Ishikawa (cell line): ENCODE data around the gene LGR6.

Source experiments
- CEBPB ChIP-seq: IDR thresholded peaks from 2 replicates; pipeline ENCODE4 v1.6.1; 2012
- CREB1 ChIP-seq: IDR thresholded peaks from 2 replicates; pipeline ENCODE4 v1.6.1; 2012; ENCODE audit warnings: low read depth
- EGR1 ChIP-seq: IDR thresholded peaks from 2 replicates; pipeline ENCODE4 v1.6.1; 2012
- EP300 ChIP-seq: IDR thresholded peaks from 2 replicates; pipeline ENCODE4 v1.6.1; 2012; ENCODE audit warnings: borderline replicate concordance
- FOXM1 ChIP-seq: IDR thresholded peaks from 2 replicates; pipeline ENCODE4 v1.6.1; 2012; ENCODE audit warnings: low read depth, borderline replicate concordance
- NFIC ChIP-seq: IDR thresholded peaks from 2 replicates; pipeline ENCODE4 v1.6.1; 2012
- RAD21 ChIP-seq: IDR thresholded peaks from 2 replicates; pipeline ENCODE4 v1.6.1; 2012; ENCODE audit warnings: low read depth
- TAF1 ChIP-seq: IDR thresholded peaks from 2 replicates; pipeline ENCODE4 v1.6.1; 2012; ENCODE audit warnings: low read depth, mild to moderate bottlenecking
- TCF12 ChIP-seq: IDR thresholded peaks from 2 replicates; pipeline ENCODE4 v1.6.1; 2012; ENCODE audit warnings: low read depth
- TEAD4 ChIP-seq: IDR thresholded peaks from 2 replicates; pipeline ENCODE4 v1.6.1; 2012
- YY1 ChIP-seq: IDR thresholded peaks from 2 replicates; pipeline ENCODE4 v1.6.1; 2012; ENCODE audit warnings: low read depth
- ZBTB7A ChIP-seq: IDR thresholded peaks from 2 replicates; pipeline ENCODE4 v1.6.1; 2012; ENCODE audit warnings: low read depth
- TF ChIP-seq, protein P1 (sequence below): IDR thresholded peaks from 2 replicates; pipeline ENCODE4 v1.6.1; 2012
- TF ChIP-seq, protein P2 (sequence below): IDR thresholded peaks from 2 replicates; pipeline ENCODE4 v1.6.1; 2012
- TF ChIP-seq, protein P3 (sequence below): IDR thresholded peaks from 2 replicates; pipeline ENCODE4 v1.6.1; 2012; ENCODE audit warnings: low read depth, mild to moderate bottlenecking

Gene LGR6

DNA sequence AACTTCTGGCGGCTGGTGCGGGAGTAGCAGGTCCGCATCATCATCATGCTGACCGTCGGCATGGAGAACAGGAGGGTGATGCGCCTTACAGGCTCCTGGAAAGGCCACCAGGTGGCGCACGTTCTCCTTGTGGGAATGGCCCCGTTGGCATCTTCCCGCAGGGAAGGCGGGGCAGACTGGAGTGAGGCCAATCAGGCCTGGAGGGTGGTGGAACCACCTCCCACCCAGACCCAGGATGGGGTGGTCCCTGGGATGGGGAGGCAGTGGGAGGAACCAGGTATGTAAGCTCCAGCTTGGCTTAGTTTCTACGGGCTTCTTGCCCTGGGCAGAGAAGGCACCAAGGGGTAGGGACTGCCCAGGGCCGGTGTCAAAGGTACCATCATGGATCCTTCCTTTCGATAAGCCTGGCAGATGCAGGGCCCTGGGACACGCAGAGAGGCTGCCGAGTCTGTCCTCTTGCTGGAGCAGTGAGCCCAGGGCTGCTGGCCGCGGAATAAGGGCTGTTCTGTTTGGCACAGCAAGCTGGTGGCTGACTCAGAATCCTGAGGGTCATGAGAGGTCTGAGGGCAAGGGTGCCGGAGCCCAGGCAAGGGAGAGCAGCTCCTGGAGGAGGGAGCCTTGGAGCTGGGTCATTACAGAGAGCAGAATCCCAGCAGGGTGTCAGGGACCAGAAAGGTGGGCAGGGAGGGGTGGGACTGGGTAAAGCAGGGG lies 8.7 kb upstream of the LGR6 start:
- TF ChIP-seq NFIC (peak; percentile 77), RAD21 (peak; percentile 91), TEAD4 (peak; percentile 21; the same call in 1 of the 2 replicates), YY1 (0 out of 2 replicates have a peak, but pooled peaks have one; percentile 19), FOXM1 (no peak)
- TF ChIP-seq, protein P1, sequence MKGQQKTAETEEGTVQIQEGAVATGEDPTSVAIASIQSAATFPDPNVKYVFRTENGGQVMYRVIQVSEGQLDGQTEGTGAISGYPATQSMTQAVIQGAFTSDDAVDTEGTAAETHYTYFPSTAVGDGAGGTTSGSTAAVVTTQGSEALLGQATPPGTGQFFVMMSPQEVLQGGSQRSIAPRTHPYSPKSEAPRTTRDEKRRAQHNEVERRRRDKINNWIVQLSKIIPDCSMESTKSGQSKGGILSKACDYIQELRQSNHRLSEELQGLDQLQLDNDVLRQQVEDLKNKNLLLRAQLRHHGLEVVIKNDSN = no peak
- TF ChIP-seq, protein P2, sequence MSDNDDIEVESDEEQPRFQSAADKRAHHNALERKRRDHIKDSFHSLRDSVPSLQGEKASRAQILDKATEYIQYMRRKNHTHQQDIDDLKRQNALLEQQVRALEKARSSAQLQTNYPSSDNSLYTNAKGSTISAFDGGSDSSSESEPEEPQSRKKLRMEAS = peak; percentile 34; the same call in 1 of the 2 replicates

DNA sequence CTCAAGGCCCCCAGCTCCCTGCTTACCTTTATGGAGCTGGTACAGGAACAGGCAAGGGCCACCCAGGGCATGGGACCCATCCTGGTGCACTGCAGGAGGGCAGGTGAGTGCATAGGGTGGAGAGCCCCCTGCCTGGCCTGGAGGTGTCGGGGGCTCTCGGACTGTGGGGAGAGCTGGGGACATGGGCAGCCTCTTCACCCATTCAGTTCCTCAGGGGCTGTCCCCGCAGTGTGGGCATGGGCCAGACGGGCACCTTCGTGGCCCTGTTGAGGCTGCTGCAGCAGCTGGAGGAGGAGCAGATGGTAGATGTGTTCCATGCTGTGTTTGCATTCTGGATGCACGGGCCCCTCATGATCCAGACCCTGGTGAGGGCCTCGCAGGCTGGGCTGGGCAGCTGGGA lies 7.3 kb upstream of the LGR6 start:
- TF ChIP-seq, protein P2 = no peak
- no peak for TF ChIP-seq EP300
- TF ChIP-seq RAD21 = no peak
- no peak for TF ChIP-seq CREB1
- no peak for TF ChIP-seq YY1
- no peak for TF ChIP-seq NFIC
- TF ChIP-seq, protein P1 = no peak
- no peak for TF ChIP-seq ZBTB7A
- TF ChIP-seq TCF12 = no peak
- no peak for TF ChIP-seq FOXM1
- TF ChIP-seq, protein P3, sequence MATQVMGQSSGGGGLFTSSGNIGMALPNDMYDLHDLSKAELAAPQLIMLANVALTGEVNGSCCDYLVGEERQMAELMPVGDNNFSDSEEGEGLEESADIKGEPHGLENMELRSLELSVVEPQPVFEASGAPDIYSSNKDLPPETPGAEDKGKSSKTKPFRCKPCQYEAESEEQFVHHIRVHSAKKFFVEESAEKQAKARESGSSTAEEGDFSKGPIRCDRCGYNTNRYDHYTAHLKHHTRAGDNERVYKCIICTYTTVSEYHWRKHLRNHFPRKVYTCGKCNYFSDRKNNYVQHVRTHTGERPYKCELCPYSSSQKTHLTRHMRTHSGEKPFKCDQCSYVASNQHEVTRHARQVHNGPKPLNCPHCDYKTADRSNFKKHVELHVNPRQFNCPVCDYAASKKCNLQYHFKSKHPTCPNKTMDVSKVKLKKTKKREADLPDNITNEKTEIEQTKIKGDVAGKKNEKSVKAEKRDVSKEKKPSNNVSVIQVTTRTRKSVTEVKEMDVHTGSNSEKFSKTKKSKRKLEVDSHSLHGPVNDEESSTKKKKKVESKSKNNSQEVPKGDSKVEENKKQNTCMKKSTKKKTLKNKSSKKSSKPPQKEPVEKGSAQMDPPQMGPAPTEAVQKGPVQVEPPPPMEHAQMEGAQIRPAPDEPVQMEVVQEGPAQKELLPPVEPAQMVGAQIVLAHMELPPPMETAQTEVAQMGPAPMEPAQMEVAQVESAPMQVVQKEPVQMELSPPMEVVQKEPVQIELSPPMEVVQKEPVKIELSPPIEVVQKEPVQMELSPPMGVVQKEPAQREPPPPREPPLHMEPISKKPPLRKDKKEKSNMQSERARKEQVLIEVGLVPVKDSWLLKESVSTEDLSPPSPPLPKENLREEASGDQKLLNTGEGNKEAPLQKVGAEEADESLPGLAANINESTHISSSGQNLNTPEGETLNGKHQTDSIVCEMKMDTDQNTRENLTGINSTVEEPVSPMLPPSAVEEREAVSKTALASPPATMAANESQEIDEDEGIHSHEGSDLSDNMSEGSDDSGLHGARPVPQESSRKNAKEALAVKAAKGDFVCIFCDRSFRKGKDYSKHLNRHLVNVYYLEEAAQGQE = no peak
- TF ChIP-seq EGR1 = no peak
- TF ChIP-seq TAF1 = no peak
- TF ChIP-seq TEAD4 = no peak
- TF ChIP-seq CEBPB = no peak

DNA sequence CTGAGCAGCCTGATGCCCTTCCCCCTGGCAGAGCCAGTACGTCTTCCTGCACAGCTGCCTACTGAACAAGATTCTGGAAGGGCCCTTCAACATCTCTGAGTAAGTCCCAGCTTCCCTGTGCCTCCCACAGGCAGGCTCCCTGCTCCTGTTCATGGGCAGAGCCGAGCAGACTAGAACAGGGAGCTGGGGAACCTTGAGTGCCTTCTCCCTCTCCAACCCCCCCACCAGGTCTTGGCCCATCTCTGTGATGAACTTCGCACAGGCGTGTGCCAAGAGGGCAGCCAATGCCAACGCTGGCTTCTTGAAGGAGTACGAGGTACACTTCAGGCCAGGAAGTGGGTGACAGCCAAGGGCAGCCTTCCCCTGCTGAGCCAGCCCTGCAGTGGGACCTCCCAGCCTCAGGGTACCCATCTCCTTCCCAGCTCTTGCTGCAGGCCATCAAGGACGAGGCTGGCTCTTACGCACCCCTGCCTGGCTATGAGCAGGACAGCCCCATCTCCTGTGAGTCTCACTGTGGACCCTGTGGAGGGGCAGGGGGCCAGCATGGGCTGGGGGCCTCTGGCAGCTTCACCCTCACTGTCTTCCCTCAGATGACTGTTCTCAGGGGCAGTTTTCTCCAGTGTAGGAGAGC lies 6.4 kb upstream of the LGR6 start:
- no peak for TF ChIP-seq CREB1
- no peak for TF ChIP-seq TCF12
- no peak for TF ChIP-seq ZBTB7A

DNA sequence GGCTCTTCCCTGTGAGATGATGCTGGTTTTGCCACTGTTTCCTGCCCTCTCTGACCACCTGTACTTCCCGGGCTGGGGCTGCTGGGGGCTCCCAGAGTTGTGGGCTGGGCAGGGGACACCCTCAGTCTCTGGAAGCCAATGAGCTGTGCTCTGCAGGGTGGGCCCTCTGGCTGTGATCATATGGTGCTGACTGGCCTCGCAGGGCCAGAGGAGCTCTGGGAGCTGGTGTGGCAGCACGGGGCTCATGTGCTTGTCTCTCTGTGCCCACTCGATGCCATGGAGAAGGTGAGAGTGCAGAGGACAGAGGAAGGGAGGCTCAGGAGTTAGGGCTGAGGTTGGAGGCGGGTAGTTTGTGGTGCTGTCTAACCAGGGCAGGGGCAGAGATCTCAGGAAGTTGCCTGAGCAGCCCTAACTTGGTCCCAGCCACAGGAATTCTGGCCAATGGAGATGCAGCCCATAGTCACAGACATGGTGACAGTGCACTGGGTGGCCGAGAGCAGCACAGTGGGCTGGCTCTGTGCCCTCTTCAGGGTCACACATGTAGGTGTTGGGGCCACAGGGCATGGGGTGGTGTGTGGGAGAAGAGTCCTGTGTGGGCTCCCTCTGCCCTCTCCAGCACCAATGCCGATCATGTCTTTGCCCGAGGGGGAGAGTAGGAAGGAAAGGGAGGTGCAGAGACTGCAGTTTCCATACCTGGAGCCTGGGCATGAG lies 5.7 kb upstream of the LGR6 start:
- no peak for TF ChIP-seq NFIC

DNA sequence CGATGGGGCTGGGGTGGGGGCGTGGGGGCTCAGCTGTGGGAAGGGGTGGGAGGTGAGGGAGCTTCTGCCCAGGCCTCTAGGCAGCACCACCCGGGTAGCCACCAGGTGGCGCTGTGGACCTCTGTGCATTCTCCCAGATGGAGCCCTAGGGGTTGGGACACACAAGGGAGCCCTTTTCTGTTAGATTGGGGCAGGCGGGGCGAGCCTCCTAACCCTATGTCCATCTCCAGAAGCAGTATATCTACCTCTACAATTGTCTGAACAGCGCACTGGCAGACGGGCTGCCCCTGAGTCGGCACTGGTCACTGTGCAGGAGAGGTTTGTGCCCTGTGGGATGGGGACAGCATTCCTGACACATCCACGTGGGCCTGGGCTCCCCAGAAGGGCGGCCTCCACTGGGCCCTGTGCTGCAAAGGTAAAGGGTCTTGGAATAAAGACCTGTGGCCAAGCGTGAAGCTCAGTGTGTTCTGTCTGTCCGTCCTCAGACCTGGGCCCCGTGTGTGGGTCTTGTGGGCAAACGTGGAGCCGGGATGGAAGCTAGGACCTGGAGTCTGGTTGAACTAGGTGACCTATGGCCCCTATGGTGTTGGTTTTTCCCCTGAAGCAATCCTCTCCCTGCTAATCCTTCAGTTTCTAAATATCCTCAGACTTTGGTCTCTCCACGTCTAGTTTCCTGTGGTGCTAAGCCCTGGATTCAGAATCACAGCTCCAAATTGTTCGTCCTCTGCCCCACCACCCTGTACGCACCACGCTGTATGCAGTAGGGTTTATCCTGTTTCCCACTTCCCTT lies 4.4 kb upstream of the LGR6 start:
- peak; percentile 71 for TF ChIP-seq RAD21
- TF ChIP-seq, protein P1 = no peak

DNA sequence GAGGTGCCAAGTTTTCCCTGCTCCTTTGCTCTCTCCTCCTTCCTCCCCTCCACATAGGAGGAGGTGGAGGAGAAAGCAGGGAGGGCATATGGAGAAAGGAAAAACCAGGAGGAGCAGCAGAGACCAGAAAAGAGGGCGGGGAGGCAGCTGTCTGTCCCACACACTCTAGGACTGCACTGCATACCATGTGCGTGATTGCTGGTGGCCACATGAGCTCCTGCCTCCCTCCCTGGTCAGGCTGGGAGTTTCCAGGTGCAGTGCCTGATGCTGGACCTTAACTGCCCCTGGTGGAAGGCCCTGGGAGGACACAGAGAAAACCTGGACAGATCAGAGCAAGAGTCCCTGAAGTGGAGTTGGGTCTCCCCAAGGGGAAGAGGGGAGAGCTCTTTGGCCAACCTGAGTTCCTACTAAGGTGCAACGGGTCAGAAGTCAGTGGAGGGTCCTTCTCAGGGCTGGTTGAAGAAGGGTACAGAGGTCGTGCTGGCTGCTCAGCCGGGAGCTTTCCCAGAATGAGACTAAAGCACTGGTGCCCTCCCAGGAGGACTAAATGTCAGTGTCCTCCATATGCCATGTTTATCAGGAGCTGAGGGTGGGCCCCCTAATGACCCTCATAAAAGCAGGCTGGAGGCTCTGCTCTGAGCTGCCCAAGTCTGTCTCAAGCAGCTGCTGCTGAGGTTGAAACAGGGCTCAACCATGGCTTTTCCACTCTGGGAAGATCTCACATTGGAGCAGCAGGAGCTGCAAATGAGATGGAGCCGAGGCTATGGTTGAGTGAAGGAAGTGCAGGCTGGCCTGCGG lies 3.5 kb upstream of the LGR6 start:
- TF ChIP-seq TCF12 = no peak
- TF ChIP-seq YY1 = no peak
- TF ChIP-seq, protein P2 = no peak
- TF ChIP-seq FOXM1 = no peak
- no peak for TF ChIP-seq TEAD4
- TF ChIP-seq, protein P1 = no peak
- TF ChIP-seq NFIC = no peak
- TF ChIP-seq CREB1 = no peak
- no peak for TF ChIP-seq TAF1
- no peak for TF ChIP-seq ZBTB7A
- no peak for TF ChIP-seq EGR1
- TF ChIP-seq RAD21 = no peak
- no peak for TF ChIP-seq EP300
- TF ChIP-seq, protein P3 = no peak
- no peak for TF ChIP-seq CEBPB
